HepG2 (cell line): ENCODE data around the gene CELSR3. TPM values are rescaled to one million over a fixed set of nuclear protein-coding genes. Genes with fewer than 3 reads are reported as not detected.

ENCODE experiments used
- AGO2 ChIP-seq: fragments of 200-400 bp; formaldehyde crosslinking; optimal IDR thresholded peaks from 2 replicates; pipeline ENCODE3; 2017; ENCODE audit warnings: mild to moderate bottlenecking, low read depth, low read length, moderate library complexity
- ATF4 ChIP-seq, 2 experiments: fragments of 450-650 bp in 1 of 2; sonication (generic) in 1 of 2; formaldehyde crosslinking; IDR thresholded peaks; 2 replicates each; pipeline versions ENCODE4 v1.5.0 to v1.8.0; 2020 to 2022; ENCODE audit warnings: mild to moderate bottlenecking in 1 of 2, missing genetic modification reagents in 1 of 2
- DRAP1 ChIP-seq: IDR thresholded peaks from 2 replicates; pipeline ENCODE4 v1.6.1; 2016; ENCODE audit warnings: missing genetic modification reagents, missing compliant biosample characterization
- HINFP ChIP-seq: sonication (generic); formaldehyde crosslinking; IDR thresholded peaks from 2 replicates; pipeline ENCODE4 v1.4.0; 2020; ENCODE audit warnings: low read depth, mild to moderate bottlenecking, missing genetic modification reagents
- PAX8 ChIP-seq: sonication (generic); formaldehyde crosslinking; IDR thresholded peaks from 2 replicates; pipeline ENCODE4 v1.8.0; 2022; ENCODE audit warnings: mild to moderate bottlenecking, missing genetic modification reagents, borderline replicate concordance
- RBM22 ChIP-seq: fragments of 200-400 bp; formaldehyde crosslinking; optimal IDR thresholded peaks from 2 replicates; pipeline ENCODE3; 2017; ENCODE audit warnings: mild to moderate bottlenecking, low read length, moderate library complexity
- U2AF1 ChIP-seq: fragments of 200-400 bp; formaldehyde crosslinking; optimal IDR thresholded peaks from 2 replicates; pipeline ENCODE3; 2017; ENCODE audit warnings: mild to moderate bottlenecking, low read depth, low read length
- ZBTB20 ChIP-seq: sonication (generic); formaldehyde crosslinking; IDR thresholded peaks from 2 replicates; pipeline ENCODE4 v1.8.1; 2023; ENCODE audit warnings: missing genetic modification reagents, low read depth, mild to moderate bottlenecking, borderline replicate concordance
- ZMAT3 ChIP-seq: sonication (generic); formaldehyde crosslinking; conservative IDR thresholded peaks from 2 replicates; pipeline ENCODE4 v1.7.0; 2021; ENCODE audit warnings: missing genetic modification reagents
- ZNF609 ChIP-seq: sonication (generic); formaldehyde crosslinking; IDR thresholded peaks from 2 replicates; pipeline ENCODE4 v1.4.0; 2020; ENCODE audit warnings: mild to moderate bottlenecking, missing genetic modification reagents, borderline replicate concordance
- polyA plus RNA-seq, 8 experiments: library from polyadenylated mRNA; depleted of rRNA in 3 of 8; stranded (reverse) in 7 of 8; unstranded in 1 of 8; fragments of >200 nt; fragmentation: Illumina TruSeq in 4 of 8; extraction: Trizol in 4 of 8; gene quantifications; 2 replicates each; pipeline versions ENCODE4 v1.2.1 to v1.2.3, GENCODE V29; 2011 to 2016; ENCODE audit warnings: low read depth in 4 of 8, missing spikeins in 1 of 8, mixed read lengths in 1 of 8; ENCODE audit not compliant: insufficient read depth in 1 of 8
- total RNA-seq, 5 experiments: library from RNA; depleted of rRNA; stranded (reverse); fragments of >200 nt; fragmentation: Illumina TruSeq; extraction: Trizol; gene quantifications; 2 replicates each; pipeline ENCODE4 v1.2.3, GENCODE V29; 2016; ENCODE audit warnings: low read depth in 1 of 5

Gene CELSR3
- total and polyA plus RNA-seq, 2 of the 13 experiments (the other 11 are each of a cell fraction or from before 2014, with no cell fraction given), result 5.4 to 6.7 TPM

GRCh38 chr3:48663489-48664312, 1.0 kb upstream of the CELSR3 start (continued):
- TF ChIP-seq ZNF609 (peak; percentile 46; the same call in 1 of the 2 replicates), HINFP (CRISPR knock-in tag) (no peak; the same call in 1 of the 2 replicates), RBM22 (peak; percentile 85), AGO2 (peak; percentile 99), PAX8 (CRISPR knock-in tag) (no peak), ZMAT3 (CRISPR knock-in tag) (peak; percentile 89), ATF4 (CRISPR knock-in tag; IDR thresholded peaks at IDR 0.05) (peak in 1 of 2 experiments; percentile 64; a peak in 1 of 4 replicates), DRAP1 (CRISPR knock-in tag) (0 out of 2 replicates have a peak, but pooled peaks have one; percentile 31), ZBTB20 (no peak), U2AF1 (no peak)
